ENCODE data around the gene SCRN2. TPM values are rescaled to one million over a fixed set of nuclear protein-coding genes. Genes with fewer than 3 reads are reported as not detected.
A peak's percentile ranks its signal among the peaks of the same experiment; 100 is the strongest.

SCRN2 gene
- polyA plus RNA-seq (2013, experiment 1 of 2; ENCODE audit: insufficient read length) = 17.0 TPM
- 14.2 TPM for polyA plus RNA-seq (2013, experiment 2 of 2; ENCODE audit: insufficient read length)

DNA sequence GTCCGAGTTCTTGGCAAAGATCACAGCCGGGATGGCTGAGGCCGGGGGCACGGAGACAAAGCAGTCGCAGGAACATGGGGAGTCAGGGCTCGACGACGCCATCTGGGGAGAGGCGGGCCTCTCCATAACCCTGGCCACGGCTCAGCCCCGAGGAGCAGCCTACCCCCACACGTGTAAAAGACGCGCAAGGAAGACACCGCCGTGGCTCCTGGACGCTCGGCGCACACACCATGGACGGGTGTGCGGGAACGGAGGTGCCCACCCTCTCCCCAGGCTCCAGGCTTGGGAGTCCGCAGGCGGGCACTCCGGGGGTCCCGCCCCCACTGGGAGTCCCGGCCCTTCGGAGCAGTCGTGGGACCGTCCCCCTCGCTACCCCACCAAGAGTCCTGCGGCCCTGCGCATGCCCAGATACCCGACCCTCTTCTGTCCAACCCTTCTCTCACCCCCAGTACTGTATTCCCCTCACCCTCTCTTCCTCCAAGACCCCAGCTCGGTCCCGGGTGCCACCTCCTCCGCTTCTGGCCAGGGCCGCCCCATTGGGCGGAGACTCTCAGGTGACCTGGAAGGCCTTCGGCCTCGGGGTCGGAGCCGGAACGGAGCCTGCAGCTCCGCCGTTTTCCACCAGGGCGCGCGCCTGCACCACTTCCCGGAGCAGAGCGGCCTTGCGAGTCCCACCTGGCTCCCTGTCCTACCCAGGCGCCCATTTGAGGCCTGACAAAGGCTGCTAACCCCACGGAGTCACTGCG lies at the start of gene SCRN2:
Gene SCRN2, minus strand, starts transcription at position 532 of the 746 bp plus-strand sequence. Its CDS starts 430 bp downstream, at position 102.
- DNase-seq = peak; percentile 81

DNA sequence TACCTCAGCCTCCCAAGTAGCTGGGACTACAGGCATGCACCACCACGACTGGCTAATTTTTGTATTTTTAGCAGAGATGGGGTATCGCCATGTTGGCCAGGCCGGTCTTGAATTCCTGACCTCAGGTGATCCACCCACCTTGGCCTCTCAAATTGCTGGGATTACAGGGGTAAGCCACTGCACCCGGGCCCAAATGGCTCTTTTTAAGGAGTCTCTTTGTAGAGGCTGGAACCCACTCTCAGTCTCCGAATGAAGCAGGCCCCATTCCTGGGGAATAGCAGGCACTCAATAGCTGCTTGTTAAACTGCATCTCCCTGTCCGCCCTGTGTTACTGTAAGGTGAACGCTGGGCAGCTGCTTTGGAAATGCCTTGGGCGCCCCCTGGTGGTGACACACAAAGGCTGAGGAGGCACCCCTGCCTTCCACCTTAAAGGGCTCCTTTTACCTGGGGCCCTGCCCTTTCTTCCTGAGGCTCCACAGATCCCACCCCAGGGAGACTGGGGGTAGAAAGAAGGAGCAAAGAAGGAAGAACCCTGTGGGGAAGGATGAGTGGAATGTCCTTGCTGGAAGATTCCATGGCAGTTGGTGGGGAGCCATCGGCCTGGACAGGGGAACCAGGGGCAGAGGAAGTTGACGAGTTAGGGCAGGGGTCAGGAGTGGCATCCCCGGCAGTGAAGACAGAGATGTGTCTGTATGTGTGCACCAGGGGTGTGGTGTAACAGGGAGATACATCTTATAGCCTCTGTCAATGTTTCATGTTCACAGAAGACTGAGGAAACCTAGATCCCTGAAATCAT lies 48.9 kb upstream of the SCRN2 start:
- peak; percentile 78 for DNase-seq

DNA sequence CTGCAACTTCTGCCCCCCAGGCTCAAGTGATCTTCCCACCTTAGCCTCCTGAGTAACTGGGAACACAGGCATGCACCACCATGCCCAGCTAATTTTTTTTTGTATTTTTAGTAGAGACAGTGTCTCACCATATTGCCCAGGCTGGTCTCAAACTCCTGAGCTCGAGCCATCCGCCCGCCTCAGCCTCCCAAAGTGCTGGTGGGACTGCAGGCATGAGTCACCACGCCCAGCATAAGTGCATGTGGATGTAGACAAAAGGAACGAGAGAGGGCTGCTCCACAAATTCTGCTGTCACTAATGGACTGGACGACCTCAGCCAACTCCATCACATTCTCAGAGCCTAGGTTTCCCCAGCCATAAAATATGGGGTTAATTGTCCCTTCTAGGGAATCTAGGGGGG lies 47.2 kb upstream of the SCRN2 start:
- no peak for DNase-seq

DNA sequence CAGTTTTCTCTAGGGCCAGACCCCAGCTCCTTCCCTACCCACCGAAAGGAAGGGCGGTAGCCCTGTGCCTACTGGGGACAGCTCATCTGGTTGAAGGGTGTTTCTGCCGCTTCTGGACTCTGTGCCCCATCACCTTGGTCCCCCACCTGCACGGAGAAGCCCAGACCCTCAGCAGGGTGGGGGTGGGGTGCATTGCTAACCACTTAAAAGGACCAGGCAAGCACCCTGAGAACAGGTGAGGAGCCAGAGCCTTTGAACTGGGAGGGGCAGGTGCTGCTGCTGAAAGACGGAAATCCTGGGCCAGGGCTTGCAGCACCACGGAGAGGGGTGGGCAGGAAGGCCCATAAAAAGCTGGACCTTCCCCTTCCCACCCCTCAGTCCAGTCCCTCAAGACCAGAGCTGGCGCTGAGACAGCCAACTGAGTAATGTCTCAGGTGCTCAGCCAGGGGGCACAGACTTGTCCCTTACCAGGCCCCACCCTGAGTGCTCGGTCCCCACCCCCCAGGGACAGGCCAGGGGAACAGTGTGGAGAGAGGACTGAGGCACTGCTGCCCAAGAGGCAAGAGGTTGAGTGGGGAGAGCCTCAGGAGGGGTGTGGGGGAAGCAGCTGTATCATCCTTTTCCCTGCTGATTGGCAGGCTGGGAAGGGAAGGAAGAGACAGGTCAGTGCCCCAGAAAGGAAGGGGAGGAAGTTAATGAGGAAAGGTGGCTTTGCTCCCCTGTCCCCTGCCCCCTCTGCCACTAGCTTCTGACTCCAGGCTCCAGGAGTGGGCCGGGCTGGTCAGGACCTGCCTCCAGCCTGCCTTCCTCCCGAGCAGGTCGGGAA lies 44.0 kb upstream of the SCRN2 start:
- no peak for DNase-seq

- DNase-seq = no peak
Observed at GRCh38 chr17:47884427-47884740, 43.3 kb upstream of the SCRN2 start.

DNA sequence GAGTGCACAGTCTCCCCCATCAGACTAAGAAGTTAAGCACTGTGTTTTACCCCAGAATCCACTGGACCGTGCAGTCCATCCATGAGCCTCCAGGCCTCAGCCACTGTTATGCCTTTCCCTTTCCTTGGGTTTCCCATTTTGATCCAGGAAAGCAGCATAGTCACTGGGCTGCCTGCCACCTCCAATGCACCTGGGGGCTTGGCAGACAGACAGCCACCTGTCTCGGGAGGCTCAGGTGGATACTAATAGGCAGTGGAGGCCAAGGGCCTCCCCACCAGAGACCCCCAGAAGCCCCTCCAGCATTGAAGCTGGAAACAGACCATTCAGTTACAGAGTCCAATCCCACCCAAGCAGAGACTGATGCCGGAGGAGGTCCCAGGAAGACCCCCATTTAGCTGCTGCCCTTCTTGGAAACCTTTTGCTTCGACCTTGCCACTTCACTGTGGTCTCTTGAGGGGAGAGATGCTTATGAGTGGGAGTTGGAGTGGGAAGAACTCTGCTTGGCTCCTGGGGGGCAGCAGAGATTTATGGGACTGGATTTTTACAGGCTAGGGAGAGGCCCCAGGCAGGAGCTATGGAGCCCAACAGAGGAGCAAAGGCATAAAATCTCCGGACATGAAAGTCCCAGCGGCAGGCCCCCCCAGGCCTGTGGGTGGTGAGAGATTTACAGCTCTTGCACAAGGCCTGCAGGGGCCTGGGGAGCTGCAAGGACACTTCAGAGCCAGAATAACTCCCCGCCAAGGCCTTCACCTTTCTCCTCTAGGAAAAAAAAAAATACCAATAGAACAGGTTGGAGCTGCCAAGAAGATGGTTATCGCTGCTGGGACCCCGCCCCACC lies 42.7 kb upstream of the SCRN2 start:
- DNase-seq = no peak

DNA sequence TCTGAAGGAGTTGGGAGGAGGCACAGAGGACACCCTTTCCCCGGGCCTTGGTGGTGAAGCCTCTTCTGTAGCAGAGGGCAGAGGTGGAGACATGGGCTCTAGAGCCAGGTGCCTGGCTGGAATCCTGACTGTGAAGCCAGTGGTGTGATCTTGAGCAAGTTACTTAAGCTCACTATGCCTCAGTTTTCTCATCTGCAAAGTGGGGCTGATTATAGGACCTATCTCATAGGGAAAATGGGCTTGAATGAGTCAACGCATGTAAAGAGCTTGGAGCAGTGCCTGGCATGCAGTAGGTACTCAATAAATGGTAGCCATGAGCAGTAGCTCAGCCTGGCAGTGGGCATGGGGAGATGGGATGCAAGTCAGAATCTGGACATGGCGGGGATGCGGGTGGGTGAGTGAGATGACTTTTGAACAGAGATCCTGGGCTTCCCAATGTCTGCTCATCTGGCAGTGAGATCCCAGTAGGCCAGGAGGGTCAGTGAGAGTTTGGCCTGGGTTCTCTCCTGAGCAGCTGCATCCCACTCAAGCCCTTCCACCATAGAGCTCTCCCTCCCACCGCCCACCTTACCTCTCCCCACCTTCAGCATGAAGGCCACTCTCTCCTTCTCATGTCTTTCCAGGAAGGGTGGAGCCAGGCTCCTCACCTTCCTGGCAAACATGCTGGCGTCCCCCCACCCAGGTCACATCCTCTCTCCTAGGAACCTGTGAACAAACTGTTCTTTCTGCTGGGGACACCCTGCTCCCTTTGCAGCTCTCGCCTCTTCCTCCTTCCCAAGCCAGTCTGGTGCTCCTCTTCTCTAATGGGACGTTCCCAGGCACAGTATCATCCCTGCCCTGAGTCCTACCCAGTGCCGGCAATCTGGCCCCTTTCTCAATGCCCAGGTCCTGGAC lies 41.9 kb upstream of the SCRN2 start:
- DNase-seq = no peak

- DNase-seq = no peak
Observed at GRCh38 chr17:47882247-47882646, 41.2 kb upstream of the SCRN2 start.

GRCh38 chr17:47879776-47880454 lies 38.8 kb upstream of the SCRN2 start:
- DNase-seq = no peak

GRCh38 chr17:47879028-47879585 lies 38.0 kb upstream of the SCRN2 start:
- DNase-seq = peak; percentile 54

DNA sequence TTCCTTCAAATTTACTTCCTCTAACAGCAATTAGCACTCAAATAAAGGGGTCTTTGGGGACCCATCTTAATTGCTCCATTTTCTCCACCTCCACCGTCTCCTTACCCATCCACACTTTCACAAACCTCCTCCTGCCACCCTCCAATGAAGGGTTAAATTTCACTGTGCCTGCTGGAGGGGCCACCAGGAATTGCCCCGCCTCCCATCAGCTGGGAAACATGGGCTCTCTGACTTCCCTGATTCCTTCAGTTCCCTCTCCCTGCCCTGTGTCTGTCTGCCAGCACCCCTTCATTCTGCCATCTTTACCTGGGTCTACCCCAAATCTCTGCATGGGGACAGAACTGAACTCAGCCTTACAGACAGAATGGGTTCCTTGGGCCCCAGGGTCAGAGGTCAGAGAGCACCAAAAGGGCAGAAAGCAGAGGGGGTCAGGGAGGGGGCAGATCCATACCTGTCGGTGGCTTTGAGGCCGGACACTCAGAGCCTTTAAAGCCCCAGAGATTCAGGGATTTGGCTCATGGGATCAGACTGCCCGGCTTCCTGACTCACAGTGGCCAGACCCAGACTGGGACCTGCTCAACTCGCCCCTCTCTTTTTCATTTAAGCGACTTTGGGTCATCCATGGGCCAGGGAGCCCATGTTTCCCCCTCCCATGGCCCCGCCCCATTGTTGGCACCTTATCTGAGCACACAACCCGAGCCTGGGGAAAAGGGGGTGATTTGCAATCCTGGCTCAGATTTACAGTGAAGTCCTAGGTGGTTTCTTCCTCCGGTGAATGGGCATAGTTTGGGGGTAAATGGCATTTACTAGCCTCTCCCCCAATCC lies 37.3 kb upstream of the SCRN2 start:
- no peak for DNase-seq

- DNase-seq = no peak
Observed at GRCh38 chr17:47877368-47878034, 36.4 kb upstream of the SCRN2 start.

GRCh38 chr17:47875011-47875985 lies 34.2 kb upstream of the SCRN2 start:
- DNase-seq = no peak

GRCh38 chr17:47873200-47874090 lies 32.4 kb upstream of the SCRN2 start:
- DNase-seq = no peak

- DNase-seq = no peak
Observed at GRCh38 chr17:47872651-47873161, 31.6 kb upstream of the SCRN2 start.

Measured in fibroblast of skin of scalp (primary cell).